HCT116 (cell line): Measurements from ENCODE around the gene HNF1B. TPM values are rescaled to one million over a fixed set of nuclear protein-coding genes. Genes with fewer than 3 reads are reported as not detected.

Experiments used
- ATAC-seq: fragments of 200-7000 bp; cut with Tn5 transposase; 2 replicates; pipeline ENCODE4 v1.9.1; 2020; ENCODE audit warnings: mild to moderate bottlenecking, moderate library complexity
- BruUV-seq: library from RNA; stranded (reverse); fragments of 400-500 nt; replicated peaks from 2 replicates; lab custom pipeline; 2021; lab: Mats Ljungman, UMichigan
- CTCF ChIA-PET: fragments of 300-600 bp; sonication (Branson Sonifier 250); formaldehyde crosslinking; loops from one replicate; lab custom pipeline; 2021; ENCODE audit warnings: antibody characterized with exemption; lab: Charles Lee
- POLR2A ChIA-PET: fragments of 300-600, 350-600 bp; sonication (Branson Sonifier 250); formaldehyde crosslinking; loops from one replicate; lab custom pipeline; 2021; ENCODE audit warnings: antibody characterized with exemption; lab: Charles Lee
- RAD21 ChIA-PET, 2 experiments: fragments of 300-600 bp; sonication (Branson Sonifier 250); formaldehyde crosslinking; loops; one replicate each; lab custom pipeline; 2023; ENCODE audit warnings: low total read pairs in 2 of 2; ENCODE audit not compliant: uncharacterized antibody in 2 of 2, unreplicated experiment in 2 of 2, low non-redundant PET in 1 of 2; lab: Charles Lee
- DNase-seq: peaks from one replicate; pipeline ENCODE4 v3.0.0-alpha.2; 2010; ENCODE audit warnings: low read depth, low spot score
- H2AFZ ChIP-seq: fragments of 200-600 bp; shearing (Covaris generic), sonication (generic); 2 replicates; pipeline ENCODE4 v1.6.1; 2017; ENCODE audit warnings: low read depth, mixed run types, mixed read lengths, antibody characterized with exemption, low read length; ENCODE audit not compliant: poor library complexity, severe bottlenecking
- H3K27ac ChIP-seq: 2 replicates; pipeline ENCODE4 v1.5.1; 2012; ENCODE audit warnings: low read depth, low read length
- H3K27me3 ChIP-seq: fragments of 200-600 bp; sonication (generic); 2 replicates; pipeline ENCODE4 v1.6.1; 2016; ENCODE audit warnings: mixed run types, low read length, mixed read lengths; ENCODE audit not compliant: insufficient read depth
- H3K36me3 ChIP-seq, 2 experiments: fragments of 200-500 bp in 1 of 2; fragments of 200-600 bp in 1 of 2; sonication (Bioruptor generic) in 1 of 2; sonication (generic) in 1 of 2; 2 replicates each; pipeline versions ENCODE4 v1.5.1 to v1.6.1; 2014 to 2016; ENCODE audit warnings: low read length in 2 of 2, inconsistent platforms in 1 of 2, mixed read lengths in 1 of 2, mixed run types in 1 of 2; ENCODE audit not compliant: insufficient read depth in 2 of 2, control insufficient read depth in 1 of 2
- H3K4me1 ChIP-seq, 2 experiments: fragments of 200-600 bp in 1 of 2; sonication (generic) in 1 of 2; 2 replicates each; pipeline versions ENCODE4 v1.5.1 to v1.6.1; 2012 to 2017; ENCODE audit warnings: low read length in 2 of 2, inconsistent platforms in 1 of 2, mild to moderate bottlenecking in 1 of 2, mixed read lengths in 1 of 2, mixed run types in 1 of 2, moderate library complexity in 1 of 2; ENCODE audit not compliant: insufficient read depth in 2 of 2, control insufficient read depth in 1 of 2
- H3K4me2 ChIP-seq: fragments of 200-600 bp; sonication (generic); 2 replicates; pipeline ENCODE4 v1.6.1; 2017; ENCODE audit warnings: mixed run types, low read length, mixed read lengths
- H3K4me3 ChIP-seq, 2 experiments: fragments of 200-600 bp in 1 of 2; sonication (generic) in 1 of 2; replicated peaks in 1 of 2; 2 replicates each; pipeline ENCODE4 v1.5.1; 2011 to 2016; ENCODE audit warnings: low read length in 2 of 2, control low read depth in 1 of 2, low read depth in 1 of 2, mild to moderate bottlenecking in 1 of 2, mixed read lengths in 1 of 2, mixed run types in 1 of 2
- H3K79me2 ChIP-seq: fragments of 200-600 bp; sonication (generic); 2 replicates; pipeline ENCODE4 v1.6.1; 2017; ENCODE audit warnings: mild to moderate bottlenecking, mixed run types, low read length, moderate library complexity, mixed read lengths; ENCODE audit not compliant: insufficient read depth
- H3K9ac ChIP-seq: fragments of 200-600 bp; sonication (generic); 2 replicates; pipeline ENCODE4 v1.6.1; 2016; ENCODE audit warnings: low read length, mixed read lengths
- H3K9me2 ChIP-seq: fragments of 200-600 bp; sonication (generic), shearing (Covaris generic); 2 replicates; pipeline ENCODE4 v1.6.1; 2017; ENCODE audit warnings: mixed run types, mild to moderate bottlenecking, moderate library complexity; ENCODE audit not compliant: insufficient read depth
- H3K9me3 ChIP-seq, 2 experiments: fragments of 200-500 bp in 1 of 2; fragments of 200-600 bp in 1 of 2; sonication (Bioruptor generic) in 1 of 2; sonication (generic) in 1 of 2; 2 replicates each; pipeline ENCODE4 v1.6.1; 2014 to 2017; ENCODE audit warnings: low read length in 2 of 2, mixed read lengths in 2 of 2, inconsistent platforms in 1 of 2, low read depth in 1 of 2, mild to moderate bottlenecking in 1 of 2, mixed run types in 1 of 2, moderate library complexity in 1 of 2; ENCODE audit not compliant: control insufficient read depth in 1 of 2, insufficient read depth in 1 of 2
- H4K20me1 ChIP-seq: fragments of 200-600 bp; sonication (generic), shearing (Covaris generic); 2 replicates; pipeline ENCODE4 v1.6.1; 2017; ENCODE audit warnings: mixed run types, mild to moderate bottlenecking, moderate library complexity; ENCODE audit not compliant: insufficient read depth
- CBX3 ChIP-seq: IDR thresholded peaks from 2 replicates; pipeline ENCODE4 v1.6.1; 2012; ENCODE audit warnings: low read depth
- EGR1 ChIP-seq: IDR thresholded peaks from 2 replicates; pipeline ENCODE4 v1.6.1; 2012; ENCODE audit warnings: low read depth
- POLR2AphosphoS5 ChIP-seq: IDR thresholded peaks from 2 replicates; pipeline ENCODE4 v1.6.1; 2011; ENCODE audit warnings: mild to moderate bottlenecking, low read depth, low read length, moderate library complexity
- RAD21 ChIP-seq: IDR thresholded peaks from 2 replicates; pipeline ENCODE4 v1.6.1; 2012; ENCODE audit warnings: low read depth, mild to moderate bottlenecking
- SIN3A ChIP-seq: IDR thresholded peaks from 2 replicates; pipeline ENCODE4 v1.6.1; 2012; ENCODE audit warnings: low read depth
- SP1 ChIP-seq: IDR thresholded peaks from 2 replicates; pipeline ENCODE4 v1.6.1; 2012; ENCODE audit warnings: low read depth
- TCF7L2 ChIP-seq: IDR thresholded peaks from 2 replicates; pipeline ENCODE4 v1.7.0; 2011; ENCODE audit warnings: borderline replicate concordance, inconsistent platforms; ENCODE audit not compliant: insufficient read depth, insufficient read length; ENCODE audit errors: extremely low read depth
- YY1 ChIP-seq: IDR thresholded peaks from 2 replicates; pipeline ENCODE4 v1.6.1; 2011; ENCODE audit warnings: low read length, low read depth, moderate library complexity, mild to moderate bottlenecking; ENCODE audit not compliant: insufficient replicate concordance; ENCODE audit errors: extremely low read depth
- ZFX ChIP-seq: fragments of 450-650 bp; IDR thresholded peaks from 2 replicates; pipeline ENCODE4 v1.6.1; 2017
- ZNF274 ChIP-seq: fragments of 200-500 bp; sonication (Bioruptor generic); IDR thresholded peaks from 2 replicates; pipeline ENCODE4 v1.6.1; 2014; ENCODE audit warnings: mild to moderate bottlenecking, low read depth, low read length, inconsistent platforms
- intact Hi-C: fragments of 100-400 bp; cut with micrococcal nuclease; formaldehyde crosslinking; loops from 2 replicates; pipeline ENCODE4 v1.10.0; 2022
- total RNA-seq: library from RNA; stranded (reverse); gene quantifications from one replicate; pipeline ENCODE4 v1.2.1, GENCODE V29; 2021; ENCODE audit not compliant: unreplicated experiment
- TF ChIP-seq, protein P1 (sequence below): IDR thresholded peaks from 2 replicates; pipeline ENCODE4 v1.6.1; 2011; ENCODE audit warnings: mild to moderate bottlenecking, low read length, moderate library complexity; ENCODE audit not compliant: insufficient replicate concordance; ENCODE audit errors: extremely low read depth

The HNF1B gene
- total RNA-seq, 1 experiment from 2014 or later: 3.6 TPM

DNA sequence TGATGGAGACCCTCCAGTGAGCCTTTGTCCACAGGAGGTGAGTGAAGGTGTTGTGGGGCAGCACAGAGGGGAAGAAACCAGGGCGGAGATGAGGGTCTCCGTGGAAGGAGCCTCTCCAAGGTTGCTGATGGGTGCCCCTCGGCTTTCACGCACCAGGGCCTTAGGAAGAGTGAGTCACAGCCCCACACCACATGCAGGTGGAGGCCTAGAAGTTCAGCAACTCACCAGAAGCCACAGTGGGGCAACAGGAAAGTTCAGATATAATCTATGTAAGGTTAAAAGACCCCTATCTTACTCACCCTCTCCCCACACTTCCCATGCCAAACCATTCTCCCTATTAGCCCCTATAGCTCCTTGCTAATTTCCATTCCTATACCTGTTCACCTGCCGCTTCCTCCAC is 9.5 kb upstream of the HNF1B start:
- no peak overlapping the region for H3K4me3 ChIP-seq
- ATAC-seq (no peak), DNase-seq (no peak)
- H3K9me3 ChIP-seq: no peaks in the 10 kb centered on the region
- CTCF ChIA-PET: interaction anchor here (1.0 kb wide), 1 partner anchor 62 kb away, joined by 5 read pairs; no protein-coding TSS in a partner anchor
- H2AFZ ChIP-seq: no peak overlapping the region
- H3K4me1 ChIP-seq: no peaks in the 10 kb centered on the region; a peak in 1 of 4 replicates
- H3K36me3 ChIP-seq: no peaks in the 10 kb centered on the region
- POLR2A ChIA-PET: no interaction called here
- TF ChIP-seq EGR1: no peak
- no peak for TF ChIP-seq RAD21
- no peak for TF ChIP-seq YY1
- no peak for TF ChIP-seq POLR2AphosphoS5
- TF ChIP-seq, protein P1, sequence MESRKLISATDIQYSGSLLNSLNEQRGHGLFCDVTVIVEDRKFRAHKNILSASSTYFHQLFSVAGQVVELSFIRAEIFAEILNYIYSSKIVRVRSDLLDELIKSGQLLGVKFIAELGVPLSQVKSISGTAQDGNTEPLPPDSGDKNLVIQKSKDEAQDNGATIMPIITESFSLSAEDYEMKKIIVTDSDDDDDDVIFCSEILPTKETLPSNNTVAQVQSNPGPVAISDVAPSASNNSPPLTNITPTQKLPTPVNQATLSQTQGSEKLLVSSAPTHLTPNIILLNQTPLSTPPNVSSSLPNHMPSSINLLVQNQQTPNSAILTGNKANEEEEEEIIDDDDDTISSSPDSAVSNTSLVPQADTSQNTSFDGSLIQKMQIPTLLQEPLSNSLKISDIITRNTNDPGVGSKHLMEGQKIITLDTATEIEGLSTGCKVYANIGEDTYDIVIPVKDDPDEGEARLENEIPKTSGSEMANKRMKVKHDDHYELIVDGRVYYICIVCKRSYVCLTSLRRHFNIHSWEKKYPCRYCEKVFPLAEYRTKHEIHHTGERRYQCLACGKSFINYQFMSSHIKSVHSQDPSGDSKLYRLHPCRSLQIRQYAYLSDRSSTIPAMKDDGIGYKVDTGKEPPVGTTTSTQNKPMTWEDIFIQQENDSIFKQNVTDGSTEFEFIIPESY: no peak
- TF ChIP-seq ZNF274: no peak
- no peak for TF ChIP-seq ZFX
- TF ChIP-seq TCF7L2: no peak
- TF ChIP-seq CBX3: no peak
- no peak for TF ChIP-seq SP1
- TF ChIP-seq SIN3A: no peak
- no peaks in the 10 kb centered on the region for H3K79me2 ChIP-seq
- no peak overlapping the region for H3K9ac ChIP-seq
- H3K27me3 ChIP-seq: no peaks in the 10 kb centered on the region
- no peak overlapping the region for H3K4me2 ChIP-seq
- H3K9me2 ChIP-seq: no peaks in the 10 kb centered on the region
- RAD21 ChIA-PET: no interaction called here
- intact Hi-C loops: loop anchor here (5.0 kb wide), 1 partner anchor 37 kb away; no protein-coding TSS in a partner anchor
- H3K27ac ChIP-seq: no peak overlapping the region
- BruUV-seq: no TSS peak
- no peaks in the 10 kb centered on the region for H4K20me1 ChIP-seq
